ENCODE measurements around the gene TUBGCP2.
"Not testable (repeated sequence)": the region's sequence is repeated elsewhere in the genome, so short reads cannot be mapped to it uniquely, and the experiment has no call there.

TUBGCP2 gene

DNA sequence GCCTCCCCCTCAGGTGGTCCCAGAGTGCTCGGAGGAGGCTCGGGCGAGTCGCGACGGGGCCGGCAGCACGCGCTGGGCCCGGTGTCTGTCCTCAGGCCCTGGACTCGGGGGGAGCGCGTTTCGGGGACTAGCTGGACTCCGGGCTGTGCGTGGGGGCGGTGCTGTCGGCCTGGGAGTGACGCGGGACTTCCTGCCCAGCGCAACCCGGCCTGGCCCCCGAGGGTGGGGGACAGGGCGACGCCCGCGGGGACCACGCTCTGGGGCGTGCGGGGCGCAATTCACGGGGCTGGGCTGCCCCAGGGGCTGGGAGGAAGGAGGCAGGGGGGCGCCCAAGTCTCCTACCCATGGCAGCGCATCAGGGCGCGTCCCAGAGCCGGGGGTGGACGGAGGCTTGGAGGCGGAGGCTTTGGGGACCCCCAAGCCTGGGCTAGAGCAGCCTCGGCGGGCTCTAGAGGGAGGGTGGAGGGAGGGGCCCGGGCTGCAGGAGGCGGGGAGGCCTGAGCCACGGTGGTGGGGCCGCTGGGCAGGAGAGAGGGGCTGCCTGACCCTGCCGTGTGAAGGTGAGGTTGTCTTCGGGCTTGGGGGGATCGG is 73.3 kb downstream of the TUBGCP2 start:
- TF ChIP-seq GATA1 (IDR thresholded peaks at IDR 0.05; ENCODE audit: low read depth, low read length) = no peak
- no peak for TF ChIP-seq POLR2A (IDR thresholded peaks at IDR 0.05; ENCODE audit: low read length)
- peak; percentile 22 to 30 for DNase-seq

DNA sequence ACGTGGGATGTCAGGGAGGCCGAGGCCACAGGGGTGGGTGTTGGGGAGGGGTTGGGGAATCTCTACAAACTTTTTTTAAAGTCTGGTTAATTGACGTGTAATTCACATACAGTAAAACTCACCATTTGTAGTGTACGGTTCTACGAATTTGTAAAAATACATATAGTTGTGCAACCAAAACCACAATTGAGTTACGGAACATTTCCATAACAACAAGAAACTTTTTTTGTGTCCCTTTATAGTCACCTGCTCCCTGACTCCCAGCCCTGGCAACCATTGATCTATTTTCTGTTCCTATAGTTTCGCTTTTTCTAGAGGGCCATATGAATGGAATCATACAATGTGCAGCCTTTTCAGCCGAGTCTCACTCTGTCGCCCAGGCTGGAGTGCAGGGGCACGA is 73.9 kb downstream of the TUBGCP2 start:
- not testable (repeated sequence) for DNase-seq

DNA sequence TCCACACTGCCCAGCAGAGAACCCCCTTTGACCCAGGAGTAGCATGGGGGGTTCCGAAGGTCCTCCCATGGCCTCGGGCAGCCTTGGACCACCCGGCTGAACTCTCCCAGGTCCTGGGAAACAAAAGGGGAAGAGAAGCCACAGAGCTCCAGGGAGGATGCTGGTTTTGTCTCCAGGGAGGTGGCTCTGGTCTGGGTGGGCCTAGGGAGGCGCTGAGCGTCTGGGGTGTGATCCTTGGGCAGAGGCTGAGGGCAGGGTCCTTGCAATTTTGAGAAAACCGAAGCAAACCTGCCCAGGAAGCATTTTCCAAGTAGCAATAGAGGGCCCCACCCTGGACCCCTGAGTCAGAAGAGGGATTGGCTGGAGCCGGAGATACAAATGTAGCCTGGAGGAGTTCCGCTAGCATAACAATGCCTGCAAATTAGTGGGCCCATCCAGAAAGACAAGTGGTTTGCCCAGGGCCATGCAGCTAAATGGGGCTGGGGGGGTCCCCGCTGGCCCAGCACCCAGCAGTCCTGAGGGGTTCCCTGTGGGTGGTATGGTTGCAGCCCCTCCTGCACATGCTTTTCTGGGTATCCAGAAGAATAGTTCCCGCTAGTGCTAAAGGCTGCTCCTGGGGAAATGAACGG is 76.6 kb downstream of the TUBGCP2 start:
- DNase-seq = no peak
- TF ChIP-seq POLR2A (IDR thresholded peaks at IDR 0.05; ENCODE audit: low read length) (no peak), GATA1 (IDR thresholded peaks at IDR 0.05; ENCODE audit: low read depth, low read length) (no peak)

DNA sequence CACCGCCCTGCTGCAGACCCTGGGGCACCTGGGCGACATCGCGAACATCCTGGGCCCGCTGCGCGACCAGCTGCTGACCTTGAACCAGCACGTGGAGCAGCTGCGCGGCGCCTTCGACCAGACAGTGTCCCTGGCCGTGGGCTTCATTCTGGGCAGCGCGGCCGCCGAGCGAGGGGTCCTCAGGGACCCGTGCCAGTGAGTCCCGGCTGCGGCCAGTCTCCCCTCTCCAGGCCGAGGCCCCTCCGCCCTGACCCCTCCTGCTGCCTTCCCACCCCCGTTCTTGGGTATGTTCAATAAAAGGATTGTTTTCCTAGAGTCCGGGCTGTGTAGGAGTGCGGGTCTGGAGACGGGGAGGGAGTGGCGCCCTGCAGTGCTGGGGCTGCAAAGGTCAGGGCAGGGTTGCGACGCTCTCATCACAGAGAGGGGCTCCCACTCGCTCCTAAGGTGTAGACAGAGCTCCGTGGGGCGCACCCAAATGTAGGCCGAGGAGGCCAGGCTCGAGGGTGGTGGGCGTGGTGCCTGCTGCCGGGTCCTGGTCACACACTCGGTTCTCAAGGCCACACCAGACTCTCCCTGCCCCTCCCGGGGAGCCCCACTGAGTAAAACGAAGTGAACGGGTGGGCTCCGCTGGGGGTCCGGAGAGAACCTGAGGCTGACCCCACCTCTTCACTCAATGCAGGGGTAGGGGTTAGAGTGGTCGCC is 77.3 kb downstream of the TUBGCP2 start:
- TF ChIP-seq GATA1 (IDR thresholded peaks at IDR 0.05; ENCODE audit: low read depth, low read length) = no peak
- no peak for TF ChIP-seq POLR2A (IDR thresholded peaks at IDR 0.05; ENCODE audit: low read length)
- DNase-seq = no peak

DNA sequence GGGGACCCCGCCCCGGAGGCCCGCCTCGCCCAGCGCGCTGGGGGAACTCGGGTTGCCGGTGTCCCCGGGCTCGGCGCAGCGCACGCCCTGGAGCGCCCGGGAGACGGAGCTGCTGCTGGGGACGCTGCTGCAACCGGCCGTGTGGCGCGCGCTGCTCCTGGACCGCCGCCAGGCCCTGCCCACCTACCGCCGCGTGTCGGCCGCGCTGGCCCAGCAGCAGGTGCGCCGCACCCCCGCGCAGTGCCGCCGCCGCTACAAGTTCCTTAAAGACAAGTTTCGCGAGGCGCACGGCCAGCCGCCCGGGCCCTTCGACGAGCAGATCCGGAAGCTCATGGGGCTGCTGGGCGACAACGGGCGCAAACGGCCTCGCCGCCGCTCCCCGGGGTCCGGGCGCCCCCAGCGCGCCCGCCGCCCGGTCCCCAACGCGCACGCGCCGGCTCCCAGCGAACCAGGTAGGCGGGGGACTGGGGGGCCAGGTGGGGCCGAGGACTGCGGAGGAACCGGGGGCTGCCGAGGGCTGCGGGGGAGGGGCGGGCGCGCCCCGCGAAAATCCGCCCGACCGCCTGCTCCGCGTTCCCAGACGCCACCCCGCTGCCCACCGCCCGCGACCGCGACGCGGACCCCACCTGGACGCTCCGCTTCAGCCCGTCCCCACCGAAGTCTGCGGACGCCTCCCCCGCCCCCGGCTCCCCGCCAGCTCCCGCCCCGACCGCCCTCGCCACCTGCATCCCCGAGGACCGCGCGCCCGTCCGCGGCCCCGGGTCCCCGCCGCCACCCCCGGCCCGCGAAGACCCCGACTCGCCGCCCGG is 78.1 kb downstream of the TUBGCP2 start:
- peak; percentile 47 to 51 for DNase-seq
- no peak for TF ChIP-seq POLR2A (IDR thresholded peaks at IDR 0.05; ENCODE audit: low read length)
- TF ChIP-seq GATA1 (IDR thresholded peaks at IDR 0.05; ENCODE audit: low read depth, low read length) = no peak

DNA sequence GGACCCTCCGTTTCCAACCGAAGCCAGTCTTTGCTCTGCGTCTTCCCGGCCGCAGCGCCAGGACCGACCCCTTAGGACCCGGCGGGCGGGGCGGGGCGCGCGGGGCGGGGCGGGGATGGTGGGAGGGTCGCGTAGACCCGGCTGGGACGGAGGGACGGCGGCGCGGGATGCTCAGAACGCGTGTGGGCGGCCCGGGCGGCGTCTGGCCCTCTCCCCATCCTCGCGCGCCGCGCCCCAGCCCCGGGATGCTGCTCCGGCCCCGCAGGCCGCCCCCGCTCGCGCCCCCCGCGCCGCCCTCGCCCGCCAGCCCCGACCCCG is 78.7 kb downstream of the TUBGCP2 start, which contains the start of gene UTF1:
Gene UTF1, plus strand, starts transcription at position 174 of the 318 bp plus-strand sequence. Its CDS starts 72 bp downstream, at position 246.
- DNase-seq = no peak
- no peak for TF ChIP-seq GATA1 (IDR thresholded peaks at IDR 0.05; ENCODE audit: low read depth, low read length)
- no peak for TF ChIP-seq POLR2A (IDR thresholded peaks at IDR 0.05; ENCODE audit: low read length)

DNA sequence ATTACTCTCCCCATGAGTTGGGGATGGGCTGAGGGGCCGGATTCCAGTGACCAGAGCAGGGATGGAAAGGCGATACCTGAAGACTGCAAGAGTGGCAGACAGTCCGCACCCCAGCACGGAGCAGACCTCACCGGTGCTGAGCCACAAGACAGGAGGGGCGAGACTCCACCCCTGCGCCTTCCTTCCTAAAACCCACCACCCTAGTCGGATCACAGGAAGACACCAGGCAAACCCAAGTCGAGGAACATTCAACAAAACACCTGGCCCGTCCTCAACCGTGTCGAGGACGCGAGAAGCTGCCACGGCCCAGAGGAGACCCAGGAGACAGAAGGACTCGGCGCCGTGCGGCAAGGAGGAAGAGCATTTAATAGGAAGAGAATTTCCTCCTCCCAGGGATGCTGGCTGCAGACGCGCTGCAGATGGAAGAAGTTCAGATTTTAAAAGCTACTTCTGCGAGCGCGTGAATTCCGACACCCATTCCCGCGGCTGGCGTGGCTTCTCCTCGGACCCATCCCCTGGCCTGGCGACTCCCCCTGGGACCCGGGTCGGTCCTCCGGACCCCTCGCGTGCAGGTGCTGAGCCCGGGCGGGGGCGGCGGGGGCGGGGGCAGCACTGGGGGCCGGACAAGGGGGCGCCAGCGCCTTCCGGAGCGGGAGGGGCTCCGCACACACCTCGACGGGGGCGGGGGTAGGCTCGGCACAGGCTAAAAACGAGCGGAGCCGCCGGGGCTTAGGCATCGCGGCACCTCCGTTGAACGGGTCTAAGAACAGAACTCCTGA is 79.2 kb downstream of the TUBGCP2 start:
- TF ChIP-seq GATA1 (IDR thresholded peaks at IDR 0.05; ENCODE audit: low read depth, low read length) (no peak), POLR2A (IDR thresholded peaks at IDR 0.05; ENCODE audit: low read length) (no peak)
- no peak for DNase-seq

Measured in erythroblast (primary cell).